ENCODE measurements around the gene SSR3.
"Not testable (repeated sequence)": the region's sequence is repeated elsewhere in the genome, so short reads cannot be mapped to it uniquely, and the experiment has no call there.

The SSR3 gene

DNA sequence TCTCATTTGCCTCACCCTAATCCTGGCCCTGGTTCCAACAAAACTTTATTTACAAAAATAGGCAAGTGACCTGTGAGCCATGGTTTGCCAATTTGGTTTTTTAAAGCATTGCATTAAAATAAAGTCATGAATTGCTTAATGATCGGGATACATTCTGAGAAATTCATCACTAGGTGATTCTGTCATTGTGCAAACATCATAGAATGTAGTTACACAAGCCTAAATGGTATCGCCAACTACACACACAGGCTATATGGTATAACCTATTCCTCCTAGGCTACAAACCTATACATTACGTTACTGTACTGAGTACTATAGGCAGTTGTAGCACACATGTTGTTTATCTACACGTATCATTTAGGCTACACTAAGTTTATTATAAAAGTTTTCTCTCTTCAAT, 45.9 kb upstream of the SSR3 start:
- TF ChIP-seq POLR2A (IDR thresholded peaks at IDR 0.05; ENCODE audit: extremely low read depth, insufficient read length) (no peak), MYC (IDR thresholded peaks at IDR 0.05; ENCODE audit: low read depth, low read length) (no peak)
- TF ChIP-seq, protein P1, sequence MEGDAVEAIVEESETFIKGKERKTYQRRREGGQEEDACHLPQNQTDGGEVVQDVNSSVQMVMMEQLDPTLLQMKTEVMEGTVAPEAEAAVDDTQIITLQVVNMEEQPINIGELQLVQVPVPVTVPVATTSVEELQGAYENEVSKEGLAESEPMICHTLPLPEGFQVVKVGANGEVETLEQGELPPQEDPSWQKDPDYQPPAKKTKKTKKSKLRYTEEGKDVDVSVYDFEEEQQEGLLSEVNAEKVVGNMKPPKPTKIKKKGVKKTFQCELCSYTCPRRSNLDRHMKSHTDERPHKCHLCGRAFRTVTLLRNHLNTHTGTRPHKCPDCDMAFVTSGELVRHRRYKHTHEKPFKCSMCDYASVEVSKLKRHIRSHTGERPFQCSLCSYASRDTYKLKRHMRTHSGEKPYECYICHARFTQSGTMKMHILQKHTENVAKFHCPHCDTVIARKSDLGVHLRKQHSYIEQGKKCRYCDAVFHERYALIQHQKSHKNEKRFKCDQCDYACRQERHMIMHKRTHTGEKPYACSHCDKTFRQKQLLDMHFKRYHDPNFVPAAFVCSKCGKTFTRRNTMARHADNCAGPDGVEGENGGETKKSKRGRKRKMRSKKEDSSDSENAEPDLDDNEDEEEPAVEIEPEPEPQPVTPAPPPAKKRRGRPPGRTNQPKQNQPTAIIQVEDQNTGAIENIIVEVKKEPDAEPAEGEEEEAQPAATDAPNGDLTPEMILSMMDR (IDR thresholded peaks at IDR 0.05; ENCODE audit: low read depth, low read length) = no peak
- TF ChIP-seq, protein P2, sequence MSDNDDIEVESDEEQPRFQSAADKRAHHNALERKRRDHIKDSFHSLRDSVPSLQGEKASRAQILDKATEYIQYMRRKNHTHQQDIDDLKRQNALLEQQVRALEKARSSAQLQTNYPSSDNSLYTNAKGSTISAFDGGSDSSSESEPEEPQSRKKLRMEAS (IDR thresholded peaks at IDR 0.05; ENCODE audit: low read depth, low read length) = no peak
- no peak for DNase-seq (ENCODE audit: low read depth)

GRCh38 chr3:156599089-156599874, 44.4 kb upstream of the SSR3 start:
- no peak for DNase-seq (ENCODE audit: low read depth)
- TF ChIP-seq, protein P1 (IDR thresholded peaks at IDR 0.05; ENCODE audit: low read depth, low read length) = no peak
- H3K4me3 ChIP-seq (ENCODE audit: low read depth, low read length) = no peak overlapping the region

More for the DNA sequence above, 45.9 kb upstream of the SSR3 start:
- no peak overlapping the region for H3K4me3 ChIP-seq (ENCODE audit: low read depth, low read length)

DNA sequence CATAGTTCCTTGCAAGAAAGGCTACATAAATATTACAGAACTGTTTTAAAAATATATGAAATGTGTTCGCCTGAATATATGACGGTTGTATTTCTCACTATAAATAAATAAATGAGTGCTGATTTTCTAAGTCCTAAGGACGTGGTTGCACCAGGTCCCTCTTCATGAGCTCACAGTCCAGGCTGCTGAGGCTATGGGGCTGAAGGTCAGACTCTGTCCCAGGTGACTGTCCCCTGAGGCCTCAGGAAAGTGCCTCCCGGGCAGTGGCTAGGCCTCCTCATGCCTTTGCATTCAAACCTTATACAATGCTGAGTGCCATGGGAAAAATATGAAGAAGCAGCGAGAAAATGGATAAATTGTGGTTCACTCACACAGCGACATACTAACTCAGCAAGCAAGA, 43.5 kb upstream of the SSR3 start:
- TF ChIP-seq, protein P2 (IDR thresholded peaks at IDR 0.05; ENCODE audit: low read depth, low read length) = no peak
- TF ChIP-seq, protein P1 (IDR thresholded peaks at IDR 0.05; ENCODE audit: low read depth, low read length) = no peak
- TF ChIP-seq POLR2A (IDR thresholded peaks at IDR 0.05; ENCODE audit: extremely low read depth, insufficient read length) (no peak), MYC (IDR thresholded peaks at IDR 0.05; ENCODE audit: low read depth, low read length) (no peak)
- DNase-seq (ENCODE audit: low read depth) = no peak
- H3K4me3 ChIP-seq (ENCODE audit: low read depth, low read length) = no peak overlapping the region

DNA sequence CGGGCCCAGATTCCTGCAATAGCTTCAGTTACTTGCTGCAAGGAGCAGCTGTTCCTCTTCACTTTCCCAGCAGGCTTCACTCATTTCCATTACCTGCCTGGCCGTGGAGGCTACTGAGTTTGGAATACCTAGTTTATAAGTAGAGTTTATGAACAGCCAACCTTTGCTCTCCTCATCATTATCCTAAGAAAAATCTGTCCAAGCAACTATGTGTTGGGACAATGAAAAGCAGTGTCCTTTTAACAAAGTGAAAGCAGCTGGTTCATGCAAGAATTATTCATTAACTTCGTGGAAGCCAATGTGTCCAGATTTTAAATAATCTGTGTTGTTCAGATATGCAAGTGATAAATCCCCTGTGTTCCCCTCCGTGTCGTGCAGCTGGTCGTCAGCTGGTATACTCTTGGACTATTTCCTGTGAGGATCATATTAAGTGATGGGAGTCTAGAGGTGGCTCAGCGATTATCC, 39.3 kb upstream of the SSR3 start:
- TF ChIP-seq, protein P2 (IDR thresholded peaks at IDR 0.05; ENCODE audit: low read depth, low read length) = no peak
- TF ChIP-seq POLR2A (IDR thresholded peaks at IDR 0.05; ENCODE audit: extremely low read depth, insufficient read length) (no peak), MYC (IDR thresholded peaks at IDR 0.05; ENCODE audit: low read depth, low read length) (no peak)
- TF ChIP-seq, protein P1 (IDR thresholded peaks at IDR 0.05; ENCODE audit: low read depth, low read length) = no peak
- no peak for DNase-seq (ENCODE audit: low read depth)
- H3K4me3 ChIP-seq (ENCODE audit: low read depth, low read length) = no peak overlapping the region

GRCh38 chr3:156593814-156594213, 38.9 kb upstream of the SSR3 start:
- DNase-seq (ENCODE audit: low read depth) = no peak

DNA sequence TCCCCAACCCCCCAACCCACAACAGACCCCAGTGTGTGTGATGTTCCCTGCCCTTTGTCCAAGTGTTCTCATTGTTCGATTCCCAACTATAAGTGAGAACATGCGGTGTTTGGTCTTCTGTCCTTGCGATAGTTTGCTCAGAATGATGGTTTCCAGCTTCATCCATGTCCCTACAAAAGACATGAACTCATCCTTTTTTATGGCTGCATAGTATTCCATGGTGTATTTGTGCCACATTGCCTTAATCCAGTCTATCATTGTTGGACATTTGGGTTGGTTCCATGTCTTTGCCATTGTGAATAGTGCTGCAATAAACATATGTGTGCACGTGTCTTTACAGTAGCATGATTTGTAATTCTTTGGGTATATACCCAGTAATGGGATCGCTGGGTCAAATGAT, 34.9 kb upstream of the SSR3 start:
- not testable (repeated sequence) for DNase-seq (ENCODE audit: low read depth); H3K4me3 ChIP-seq (ENCODE audit: low read depth, low read length)

More at GRCh38 chr3:156593814-156594213, 38.9 kb upstream of the SSR3 start:
- H3K4me3 ChIP-seq (ENCODE audit: low read depth, low read length) = no peak overlapping the region
- TF ChIP-seq POLR2A (IDR thresholded peaks at IDR 0.05; ENCODE audit: extremely low read depth, insufficient read length) (no peak), MYC (IDR thresholded peaks at IDR 0.05; ENCODE audit: low read depth, low read length) (no peak)
- TF ChIP-seq, protein P2 (IDR thresholded peaks at IDR 0.05; ENCODE audit: low read depth, low read length) = no peak
- TF ChIP-seq, protein P1 (IDR thresholded peaks at IDR 0.05; ENCODE audit: low read depth, low read length) = no peak
